Brain pericyte (primary cell): Measurements from ENCODE around the gene PNPLA2.

ENCODE experiments used
- DNase-seq: peaks from one replicate; pipeline ENCODE4 v3.0.0-alpha.2; 2012; ENCODE audit warnings: low read depth, low spot score

The PNPLA2 gene

DNA sequence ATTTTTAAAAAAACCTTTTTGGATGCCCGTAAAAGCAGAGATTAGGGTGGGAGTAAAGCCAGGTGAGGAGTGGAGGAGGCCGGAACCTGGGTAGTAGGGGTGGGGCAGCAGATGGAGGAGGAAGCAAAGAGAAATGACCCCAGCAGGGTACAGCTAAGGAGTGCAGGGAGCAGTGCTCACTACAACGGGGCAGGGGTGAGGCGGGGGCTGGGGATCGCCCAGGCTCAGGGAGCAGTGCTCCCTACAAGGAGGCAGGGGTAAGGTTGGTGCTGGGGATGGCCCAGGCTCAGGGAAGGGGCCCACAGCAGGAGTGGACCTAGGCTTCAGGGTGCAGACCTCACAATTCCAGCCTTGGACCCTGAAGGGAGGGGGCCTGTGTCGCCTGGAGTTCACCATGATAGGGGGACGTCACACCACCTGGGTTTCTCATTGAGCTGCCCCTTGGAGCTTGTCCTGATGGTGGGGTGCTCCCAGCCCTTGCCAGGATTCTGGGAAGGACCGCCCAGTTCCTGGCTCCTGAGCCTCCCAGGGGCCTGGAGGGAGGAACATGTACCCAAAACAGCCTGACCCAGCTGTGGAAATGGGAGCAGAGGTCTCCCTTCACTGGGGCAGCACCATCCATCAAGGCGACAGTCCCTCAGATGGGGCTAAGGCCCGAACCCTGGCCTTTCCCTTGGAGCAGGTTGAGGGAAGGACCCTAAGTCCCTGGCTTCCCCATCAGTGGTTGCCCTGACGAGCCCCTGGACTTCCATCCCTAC, 2.9 kb upstream of the PNPLA2 start:
- no peak for DNase-seq

DNA sequence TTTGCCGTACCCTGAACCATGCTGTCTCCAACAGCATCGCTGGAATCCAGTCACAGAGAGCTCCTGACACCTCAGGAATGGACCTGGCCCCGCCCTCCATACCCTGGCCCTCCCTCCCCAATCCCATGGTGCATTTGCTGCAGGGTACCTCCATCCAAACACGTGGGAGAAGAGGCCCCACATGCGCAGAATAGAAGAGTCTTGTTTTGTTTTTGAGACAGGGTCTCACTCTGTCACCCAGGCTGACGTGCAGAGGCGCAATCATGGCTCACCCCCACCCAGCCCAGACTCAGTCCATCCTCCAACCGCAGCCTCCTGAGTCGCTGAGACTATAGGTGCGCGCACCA, 2.3 kb upstream of the PNPLA2 start:
- DNase-seq: no peak

GRCh38 chr11:819129-819931, 616 bp downstream of the PNPLA2 start:
- DNase-seq: no peak

GRCh38 chr11:819943-820649, 1.4 kb downstream of the PNPLA2 start:
- DNase-seq: no peak

DNA sequence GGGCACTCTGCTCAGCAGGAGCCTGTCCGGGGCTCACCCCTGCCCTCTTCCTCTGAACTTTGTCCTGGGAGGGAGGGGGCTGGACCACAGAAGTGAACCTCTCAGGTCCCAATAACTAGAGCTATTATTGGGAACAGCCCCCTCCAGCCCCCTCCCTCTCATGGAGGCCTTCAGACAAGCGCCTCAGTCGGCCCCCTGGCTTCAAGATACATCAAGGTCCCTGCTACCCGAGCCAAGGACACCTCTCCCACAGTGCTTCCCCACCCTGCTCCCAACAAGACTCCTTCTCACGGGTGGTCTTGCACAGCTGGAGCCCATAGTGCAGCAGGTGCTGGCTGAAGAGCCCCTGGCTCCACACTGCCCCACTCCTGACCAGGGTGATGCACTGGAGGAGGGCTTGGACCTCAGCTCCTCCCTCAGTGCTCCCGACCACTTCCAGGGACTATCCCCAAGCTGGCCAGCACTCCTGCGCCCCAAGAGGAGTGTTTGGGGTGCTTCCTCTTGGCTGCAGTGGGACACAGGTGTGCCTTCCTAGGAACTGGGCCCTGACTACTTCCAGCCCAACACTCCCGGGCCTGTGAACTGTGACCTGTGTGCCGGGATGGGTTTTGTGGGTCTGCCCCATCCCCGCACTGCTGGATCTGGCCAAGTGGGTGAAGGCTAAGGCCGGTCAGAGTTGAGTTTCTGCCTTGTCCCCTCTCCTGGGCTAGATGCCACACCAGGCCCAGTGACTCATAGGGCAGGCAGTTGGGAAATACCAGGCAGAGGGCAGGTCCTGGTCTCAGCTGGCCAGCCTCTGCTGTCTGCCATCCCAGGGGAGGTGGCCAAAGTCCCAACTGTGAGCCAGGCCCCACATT, 2.2 kb downstream of the PNPLA2 start:
- no peak for DNase-seq

GRCh38 chr11:821512-822371, 3.0 kb downstream of the PNPLA2 start:
- DNase-seq: no peak

DNA sequence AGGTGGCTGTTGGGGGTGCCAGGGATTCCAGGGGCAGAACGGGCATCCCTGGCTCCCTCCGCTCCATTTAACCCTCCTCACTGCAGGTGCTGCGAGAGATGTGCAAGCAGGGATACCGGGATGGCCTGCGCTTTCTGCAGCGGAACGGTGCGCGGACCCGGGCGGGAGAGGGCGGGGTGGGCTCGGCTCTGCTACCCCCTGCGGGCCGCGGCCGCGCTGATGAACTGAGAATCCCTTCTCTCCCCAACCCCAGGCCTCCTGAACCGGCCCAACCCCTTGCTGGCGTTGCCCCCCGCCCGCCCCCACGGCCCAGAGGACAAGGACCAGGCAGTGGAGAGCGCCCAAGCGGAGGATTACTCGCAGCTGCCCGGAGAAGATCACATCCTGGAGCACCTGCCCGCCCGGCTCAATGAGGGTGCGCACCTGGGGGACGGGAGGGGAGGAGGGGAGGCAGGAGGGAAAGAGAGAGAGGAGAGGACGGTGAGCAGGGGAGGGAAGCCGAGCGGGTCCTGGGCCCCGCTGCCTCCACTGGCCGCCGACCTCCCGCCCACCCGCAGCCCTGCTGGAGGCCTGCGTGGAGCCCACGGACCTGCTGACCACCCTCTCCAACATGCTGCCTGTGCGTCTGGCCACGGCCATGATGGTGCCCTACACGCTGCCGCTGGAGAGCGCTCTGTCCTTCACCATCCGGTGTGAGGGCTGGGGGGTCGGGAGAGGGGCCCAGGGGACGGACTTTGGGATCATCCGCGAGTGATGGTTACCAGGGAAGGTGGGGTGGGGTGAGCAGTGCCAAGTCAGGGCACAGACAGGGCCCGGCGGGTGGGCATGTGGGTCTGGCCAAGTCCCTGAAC, 5.0 kb downstream of the PNPLA2 start:
- DNase-seq: no peak

- no peak for DNase-seq
Observed at GRCh38 chr11:824292-824880, 5.7 kb downstream of the PNPLA2 start.

DNA sequence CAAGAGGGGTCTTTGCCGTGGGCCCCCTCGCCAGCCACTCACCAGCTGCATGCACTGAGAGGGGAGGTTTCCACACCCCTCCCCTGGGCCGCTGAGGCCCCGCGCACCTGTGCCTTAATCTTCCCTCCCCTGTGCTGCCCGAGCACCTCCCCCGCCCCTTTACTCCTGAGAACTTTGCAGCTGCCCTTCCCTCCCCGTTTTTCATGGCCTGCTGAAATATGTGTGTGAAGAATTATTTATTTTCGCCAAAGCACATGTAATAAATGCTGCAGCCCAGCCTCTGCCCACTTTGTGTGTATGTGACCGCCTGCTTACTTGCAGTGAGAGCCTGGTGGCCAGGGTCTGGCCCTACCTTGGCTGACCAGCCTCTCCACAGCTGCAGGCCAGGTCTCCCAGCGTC, 6.2 kb downstream of the PNPLA2 start:
- no peak for DNase-seq

DNA sequence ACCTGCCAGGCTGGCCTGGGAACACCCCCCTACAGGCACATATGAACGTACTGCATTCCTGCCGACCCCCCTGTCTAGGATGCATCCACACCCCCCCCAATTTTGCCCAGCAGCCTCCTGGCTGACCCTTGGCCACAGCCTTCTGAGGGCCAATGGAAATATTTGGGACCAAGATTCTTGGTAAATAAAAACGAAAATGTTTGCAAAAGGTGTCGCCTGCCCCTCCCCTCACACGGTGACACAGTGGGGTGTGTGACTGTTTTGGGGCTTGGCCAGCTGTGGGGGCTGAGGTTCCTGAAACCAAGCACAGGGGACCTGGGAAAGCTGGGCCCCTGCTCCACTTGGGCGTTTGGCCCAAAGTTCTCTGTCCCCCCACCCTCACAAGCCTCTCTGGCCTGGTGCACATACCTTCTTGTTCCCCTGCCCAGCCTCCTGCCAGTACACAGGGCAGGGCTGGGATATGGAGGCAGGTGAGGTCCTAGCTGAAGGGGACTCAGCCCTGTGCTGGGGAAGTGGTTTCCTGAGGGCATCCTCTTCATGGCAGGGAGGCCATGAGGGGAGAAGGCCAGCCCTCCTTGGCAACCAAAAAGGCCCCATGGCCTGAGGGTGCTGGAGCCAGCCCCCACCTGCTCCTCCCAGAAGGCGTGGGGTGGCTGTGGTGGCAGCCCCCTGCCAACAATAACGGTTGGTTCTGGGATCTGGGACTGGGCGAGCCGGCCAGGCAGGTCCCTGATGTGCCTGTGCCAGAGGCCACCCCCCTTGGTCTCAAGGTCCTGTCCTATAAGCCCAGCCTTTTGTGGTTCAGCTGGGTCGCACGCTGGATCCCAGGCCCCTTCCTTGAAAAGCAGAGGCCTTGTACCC, 6.9 kb downstream of the PNPLA2 start:
- DNase-seq: no peak

DNA sequence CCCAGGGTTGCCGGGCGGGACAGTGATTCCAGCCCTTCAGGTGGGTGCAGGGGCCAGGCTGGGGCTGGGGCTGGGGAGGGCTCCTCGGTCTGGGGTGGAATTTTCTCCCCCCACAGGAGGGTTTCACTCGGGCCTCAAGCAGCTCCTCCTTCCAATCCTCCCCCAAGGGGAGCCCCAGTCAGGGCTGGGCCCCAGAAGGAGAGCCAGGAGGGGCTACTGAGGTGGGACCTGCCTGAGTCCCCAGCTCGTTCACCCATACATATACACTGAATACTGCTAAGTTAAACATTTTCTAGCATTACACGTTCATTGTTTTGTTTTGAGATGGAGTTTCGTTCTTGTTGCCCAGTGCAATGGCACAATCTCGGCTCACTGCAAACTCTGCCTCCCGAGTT, 7.5 kb downstream of the PNPLA2 start:
- no peak for DNase-seq

- no peak for DNase-seq
Observed at GRCh38 chr11:826836-827145, 8.1 kb downstream of the PNPLA2 start.

GRCh38 chr11:827146-827896, 8.6 kb downstream of the PNPLA2 start:
- DNase-seq: no peak

GRCh38 chr11:827897-828192, 9.1 kb downstream of the PNPLA2 start, which contains the start of gene CRACR2B:
TSS of gene CRACR2B (plus strand) at chr11:827919. CDS start at chr11:828608, 689 bp downstream.
- DNase-seq: no peak

GRCh38 chr11:828506-829175, 9.9 kb downstream of the PNPLA2 start:
- DNase-seq: no peak

GRCh38 chr11:829176-829846, 10.6 kb downstream of the PNPLA2 start:
- DNase-seq: no peak

GRCh38 chr11:829847-830294, 11.2 kb downstream of the PNPLA2 start:
- DNase-seq: no peak
